ENCODE results near the gene PIK3R1. TPM values are rescaled to one million over a fixed set of nuclear protein-coding genes. Genes with fewer than 3 reads are reported as not detected.
"Not testable (repeated sequence)": the region's sequence is repeated elsewhere in the genome, so short reads cannot be mapped to it uniquely, and the experiment has no call there.

The PIK3R1 gene
- total RNA-seq, 2 donors from 2014 or later: 29.8 to 30.2 TPM

DNA sequence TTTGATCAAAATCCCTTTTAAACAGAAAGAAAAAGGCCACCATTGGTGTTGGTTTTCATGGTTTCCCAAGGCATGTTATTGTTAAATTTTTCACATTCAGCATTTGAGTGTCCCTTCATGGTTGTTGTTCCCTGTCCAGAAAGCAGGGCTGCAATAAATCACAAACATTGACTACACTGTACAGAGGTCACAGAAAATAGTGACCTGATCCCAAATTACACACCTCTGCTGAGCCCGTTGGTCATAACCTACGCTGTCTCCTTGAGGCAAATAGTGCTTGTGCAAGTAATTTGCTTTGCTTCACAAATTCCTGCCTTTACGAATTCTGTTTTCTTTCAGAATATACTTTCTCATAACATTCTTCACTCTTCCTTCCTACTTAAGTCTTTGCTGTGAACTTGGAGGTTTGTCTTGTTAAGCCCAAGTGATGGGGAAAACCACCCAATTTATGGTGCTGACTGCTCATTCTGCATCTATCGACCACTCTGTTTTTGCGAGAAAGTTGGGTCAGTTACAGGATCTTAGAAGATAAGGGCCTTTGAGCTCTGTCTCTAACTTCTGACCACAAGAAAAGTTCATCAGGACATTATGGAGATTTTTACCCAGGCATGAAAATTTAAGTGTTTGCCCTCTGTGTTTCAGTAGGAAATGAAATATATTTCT is 16.0 kb downstream of the PIK3R1 start:
- Histone ChIP-seq H3K9me3 (ENCODE audit: control insufficient read depth, low read length) (no peaks in the 10 kb centered on the region), H3K4me1 (ENCODE audit: control insufficient read depth, insufficient read depth, low read length) (no peaks in the 10 kb centered on the region), H3K4me3 (ENCODE audit: low read length) (no peak overlapping the region), H3K9ac (ENCODE audit: extremely low read depth, low read length, poor library complexity, severe bottlenecking) (no peak overlapping the region), H3K27me3 (ENCODE audit: control insufficient read depth, insufficient read depth, low read length, poor library complexity, severe bottlenecking) (no peaks in the 10 kb centered on the region), H3K27ac (ENCODE audit: low read depth, low read length) (no peak overlapping the region), H3K36me3 (ENCODE audit: control insufficient read depth, insufficient read depth, low read length) (peaks cover 26% of the 10 kb centered on the region)
- TF ChIP-seq CTCF (conservative IDR thresholded peaks at IDR 0.05): no peak
- DNase-seq: no peak
- WGBS, 2 experiments (ENCODE audit: insufficient coverage in 1 of 2, insufficient read length in 1 of 2): 93 to 95% methylated on average over 3 to 5 of the region's 5 CpGs
- Mint-ChIP-seq H3K4me1 (peaks cover 18% of the 10 kb centered on the region), H3K9me3 (no peaks in the 10 kb centered on the region), H3K27me3 (ENCODE audit: insufficient read depth) (no peaks in the 10 kb centered on the region), H3K4me3 (no peak overlapping the region), H3K36me3 (ENCODE audit: low read depth) (peaks cover 15% of the 10 kb centered on the region), H3K27ac (no peak overlapping the region)

GRCh38 chr5:68232277-68232676 is 16.7 kb downstream of the PIK3R1 start:
- 85 to 100% methylated on average over 2 to 4 of the region's 4 CpGs for WGBS, 2 experiments (ENCODE audit: insufficient coverage in 1 of 2, insufficient read length in 1 of 2)
- no peak overlapping the region for H3K4me3 Mint-ChIP-seq
- no peak overlapping the region for H3K27ac ChIP-seq (ENCODE audit: low read depth, low read length)
- peaks cover 10% of the 10 kb centered on the region for H3K36me3 Mint-ChIP-seq (ENCODE audit: low read depth)
- TF ChIP-seq CTCF (conservative IDR thresholded peaks at IDR 0.05): no peak
- no peak overlapping the region for H3K4me3 ChIP-seq (ENCODE audit: low read length)
- H3K9me3 ChIP-seq (ENCODE audit: control insufficient read depth, low read length): no peaks in the 10 kb centered on the region
- no peak for DNase-seq
- no peak overlapping the region for H3K9ac ChIP-seq (ENCODE audit: extremely low read depth, low read length, poor library complexity, severe bottlenecking)
- peaks cover 18% of the 10 kb centered on the region for H3K36me3 ChIP-seq (ENCODE audit: control insufficient read depth, insufficient read depth, low read length)
- H3K27me3 Mint-ChIP-seq (ENCODE audit: insufficient read depth): no peaks in the 10 kb centered on the region
- H3K27me3 ChIP-seq (ENCODE audit: control insufficient read depth, insufficient read depth, low read length, poor library complexity, severe bottlenecking): no peaks in the 10 kb centered on the region
- H3K4me1 Mint-ChIP-seq: peaks cover 21% of the 10 kb centered on the region
- no peaks in the 10 kb centered on the region for H3K4me1 ChIP-seq (ENCODE audit: control insufficient read depth, insufficient read depth, low read length)
- no peak overlapping the region for H3K27ac Mint-ChIP-seq
- no peaks in the 10 kb centered on the region for H3K9me3 Mint-ChIP-seq

GRCh38 chr5:68233075-68233474 is 17.5 kb downstream of the PIK3R1 start:
- Histone ChIP-seq H3K9me3 (ENCODE audit: control insufficient read depth, low read length) (no peaks in the 10 kb centered on the region), H3K4me1 (ENCODE audit: control insufficient read depth, insufficient read depth, low read length) (no peaks in the 10 kb centered on the region), H3K36me3 (ENCODE audit: control insufficient read depth, insufficient read depth, low read length) (peaks cover 10% of the 10 kb centered on the region), H3K27me3 (ENCODE audit: control insufficient read depth, insufficient read depth, low read length, poor library complexity, severe bottlenecking) (no peaks in the 10 kb centered on the region), H3K9ac (ENCODE audit: extremely low read depth, low read length, poor library complexity, severe bottlenecking) (no peak overlapping the region), H3K4me3 (ENCODE audit: low read length) (no peak overlapping the region), H3K27ac (ENCODE audit: low read depth, low read length) (no peak overlapping the region)
- 84 to 100% methylated on average over 1 of the region's 1 CpG for WGBS, 2 experiments (ENCODE audit: insufficient coverage in 1 of 2, insufficient read length in 1 of 2)
- no peak overlapping the region for H3K4me3 Mint-ChIP-seq
- DNase-seq: no peak
- no peaks in the 10 kb centered on the region for H3K9me3 Mint-ChIP-seq
- peaks cover 4% of the 10 kb centered on the region for H3K36me3 Mint-ChIP-seq (ENCODE audit: low read depth)
- no peak for TF ChIP-seq CTCF (conservative IDR thresholded peaks at IDR 0.05)
- peaks cover 21% of the 10 kb centered on the region for H3K4me1 Mint-ChIP-seq
- H3K27ac Mint-ChIP-seq: no peak overlapping the region
- no peaks in the 10 kb centered on the region for H3K27me3 Mint-ChIP-seq (ENCODE audit: insufficient read depth)

DNA sequence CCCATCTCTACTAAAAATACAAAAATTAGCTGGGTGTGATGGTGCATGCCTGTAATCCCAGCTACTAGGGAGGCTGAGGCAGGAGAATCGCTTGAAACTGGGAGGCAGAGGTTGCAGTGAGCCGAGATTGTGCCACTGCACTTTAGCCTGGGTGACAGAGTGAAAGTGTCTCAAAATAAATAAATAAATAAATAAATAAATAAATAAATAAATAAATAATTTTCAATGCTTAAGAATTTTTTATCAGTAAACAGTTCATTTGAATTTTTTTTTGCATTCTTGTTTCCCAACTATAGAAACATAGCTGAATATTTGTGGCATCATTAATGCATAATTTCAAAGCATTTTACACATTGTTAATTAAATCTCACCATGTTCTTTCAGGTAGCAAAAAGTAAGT is 19.7 kb downstream of the PIK3R1 start:
- not testable (repeated sequence) for H3K9me3 Mint-ChIP-seq; H3K9ac ChIP-seq (ENCODE audit: extremely low read depth, low read length, poor library complexity, severe bottlenecking); H3K36me3 Mint-ChIP-seq (ENCODE audit: low read depth); H3K9me3 ChIP-seq (ENCODE audit: control insufficient read depth, low read length); H3K27ac ChIP-seq (ENCODE audit: low read depth, low read length); H3K27me3 ChIP-seq (ENCODE audit: control insufficient read depth, insufficient read depth, low read length, poor library complexity, severe bottlenecking); DNase-seq; H3K27me3 Mint-ChIP-seq (ENCODE audit: insufficient read depth); H3K36me3 ChIP-seq (ENCODE audit: control insufficient read depth, insufficient read depth, low read length); H3K4me3 ChIP-seq (ENCODE audit: low read length); H3K4me1 ChIP-seq (ENCODE audit: control insufficient read depth, insufficient read depth, low read length); H3K4me3 Mint-ChIP-seq; H3K27ac Mint-ChIP-seq
- 95% methylated on average over 2 of the region's 2 CpGs; no CpG with 5 or more reads in 1 of the 2 experiments for WGBS, 2 experiments (ENCODE audit: insufficient coverage in 1 of 2, insufficient read length in 1 of 2)
- H3K4me1 Mint-ChIP-seq: peaks cover 18% of the 10 kb centered on the region
